WI38 (cell line): Measurements from ENCODE around the gene SMIM9.

Experiments
- H3K4me3 ChIP-seq: 2 replicates; pipeline ENCODE4 v1.5.1; 2011; ENCODE audit warnings: low read depth, mild to moderate bottlenecking, control low read depth, low read length
- TF ChIP-seq, protein P1 (sequence below): IDR thresholded peaks from 2 replicates; pipeline ENCODE4 v1.5.1; 2012; ENCODE audit warnings: low read depth, mild to moderate bottlenecking, control low read depth, low read length

SMIM9 gene

DNA sequence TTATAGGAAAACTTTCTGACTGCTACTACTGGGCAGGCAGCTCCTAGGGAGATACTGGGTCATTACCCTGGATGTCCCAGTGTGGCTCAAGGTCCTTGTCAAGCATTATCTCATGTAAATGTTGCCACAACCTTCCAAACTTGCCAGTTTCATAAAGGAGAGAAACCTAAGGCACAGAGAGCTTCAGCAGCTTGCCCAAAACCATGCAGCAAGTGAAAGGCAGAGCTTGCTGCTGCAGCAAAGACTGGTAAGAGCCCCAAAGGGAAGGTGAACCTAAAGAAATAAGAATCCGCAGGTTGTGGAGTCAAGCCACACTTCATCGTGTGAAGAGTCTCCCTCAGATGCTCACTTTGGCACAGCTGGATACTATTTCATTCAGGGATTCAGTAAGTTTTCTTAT is 31.5 kb downstream of the SMIM9 start:
- no peak overlapping the region for H3K4me3 ChIP-seq
- TF ChIP-seq, protein P1, sequence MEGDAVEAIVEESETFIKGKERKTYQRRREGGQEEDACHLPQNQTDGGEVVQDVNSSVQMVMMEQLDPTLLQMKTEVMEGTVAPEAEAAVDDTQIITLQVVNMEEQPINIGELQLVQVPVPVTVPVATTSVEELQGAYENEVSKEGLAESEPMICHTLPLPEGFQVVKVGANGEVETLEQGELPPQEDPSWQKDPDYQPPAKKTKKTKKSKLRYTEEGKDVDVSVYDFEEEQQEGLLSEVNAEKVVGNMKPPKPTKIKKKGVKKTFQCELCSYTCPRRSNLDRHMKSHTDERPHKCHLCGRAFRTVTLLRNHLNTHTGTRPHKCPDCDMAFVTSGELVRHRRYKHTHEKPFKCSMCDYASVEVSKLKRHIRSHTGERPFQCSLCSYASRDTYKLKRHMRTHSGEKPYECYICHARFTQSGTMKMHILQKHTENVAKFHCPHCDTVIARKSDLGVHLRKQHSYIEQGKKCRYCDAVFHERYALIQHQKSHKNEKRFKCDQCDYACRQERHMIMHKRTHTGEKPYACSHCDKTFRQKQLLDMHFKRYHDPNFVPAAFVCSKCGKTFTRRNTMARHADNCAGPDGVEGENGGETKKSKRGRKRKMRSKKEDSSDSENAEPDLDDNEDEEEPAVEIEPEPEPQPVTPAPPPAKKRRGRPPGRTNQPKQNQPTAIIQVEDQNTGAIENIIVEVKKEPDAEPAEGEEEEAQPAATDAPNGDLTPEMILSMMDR = no peak

- no peak overlapping the region for H3K4me3 ChIP-seq
- TF ChIP-seq, protein P1 = no peak
Observed at GRCh38 chrX:154800478-154801210, 33.8 kb downstream of the SMIM9 start.

DNA sequence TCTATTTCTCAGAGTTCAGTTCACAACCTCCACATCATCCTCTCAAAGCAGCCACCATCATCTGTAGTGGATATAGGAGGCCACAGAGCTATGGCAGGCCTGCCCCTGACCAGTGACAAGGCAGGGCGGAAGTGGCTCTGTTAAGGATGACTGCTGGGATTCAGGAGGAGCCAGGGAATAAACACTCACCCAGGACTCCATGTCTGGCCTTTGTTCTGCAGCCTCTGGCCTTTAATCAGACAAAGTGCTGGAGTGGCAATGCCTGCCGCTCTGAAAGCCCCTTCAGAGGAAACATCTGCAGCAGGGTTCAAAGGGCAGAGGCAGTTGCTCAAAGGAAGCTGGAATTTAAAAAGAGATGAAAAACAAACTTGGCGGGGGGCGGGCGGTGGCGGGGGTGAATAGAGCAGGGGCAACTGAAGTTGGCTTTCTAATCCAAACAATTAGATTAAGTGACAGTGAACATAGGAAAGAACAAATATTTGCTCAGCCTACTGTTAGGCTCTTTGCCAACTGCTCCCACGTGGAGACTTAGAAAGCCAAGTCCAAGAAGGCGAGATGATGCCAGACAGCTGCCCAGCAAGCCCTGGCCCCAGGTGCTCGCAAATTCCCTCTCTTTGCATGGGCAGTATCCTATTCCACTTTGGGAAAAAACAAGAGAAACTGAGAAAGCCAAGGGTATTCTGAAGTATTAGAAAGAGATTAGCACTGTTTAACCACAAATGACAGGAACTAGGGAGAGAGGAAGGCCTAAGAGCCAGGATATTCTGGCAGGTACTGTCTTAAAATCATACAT is 34.7 kb downstream of the SMIM9 start:
- no peak overlapping the region for H3K4me3 ChIP-seq

GRCh38 chrX:154797006-154797405 is 37.5 kb downstream of the SMIM9 start:
- TF ChIP-seq, protein P1 = no peak
- H3K4me3 ChIP-seq = no peak overlapping the region

More for the DNA sequence above, 34.7 kb downstream of the SMIM9 start:
- TF ChIP-seq, protein P1 = no peak

DNA sequence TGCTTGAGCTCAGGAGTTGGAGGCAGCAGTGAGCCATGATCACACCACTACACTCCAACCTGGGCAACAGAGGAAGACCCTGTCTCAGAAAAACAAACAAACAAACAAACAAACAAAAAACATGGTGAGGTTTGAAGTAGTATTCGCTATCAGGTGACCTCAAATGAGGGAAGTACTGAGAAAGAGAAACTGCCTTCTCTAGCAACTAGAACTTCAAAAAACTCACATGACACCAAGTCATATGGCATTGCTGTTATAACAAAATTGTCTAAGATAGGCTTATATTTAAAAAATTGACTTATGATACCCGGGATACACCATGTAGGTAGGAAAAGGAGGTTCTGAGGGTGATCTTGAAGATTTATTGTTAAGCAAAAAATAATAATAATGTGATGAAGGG is 39.4 kb downstream of the SMIM9 start:
- TF ChIP-seq, protein P1 = no peak
- H3K4me3 ChIP-seq = no peak overlapping the region

GRCh38 chrX:154793084-154793795 is 41.2 kb downstream of the SMIM9 start:
- TF ChIP-seq, protein P1 = no peak
- H3K4me3 ChIP-seq = no peak overlapping the region

- TF ChIP-seq, protein P1 = no peak
- H3K4me3 ChIP-seq = no peak overlapping the region
Observed at GRCh38 chrX:154791939-154792338, 42.5 kb downstream of the SMIM9 start.
